ENCODE results near the gene CDH26. TPM values are rescaled to one million over a fixed set of nuclear protein-coding genes. Genes with fewer than 3 reads are reported as not detected.

CDH26 gene
- total and polyA plus RNA-seq, 9 of the 15 experiments (the other 6 are each of a cell fraction or from before 2014, with no cell fraction given): 0.07 to 0.13 (median 0.10) TPM; not detected in 4

- TF ChIP-seq ZZZ3 (IDR thresholded peaks at IDR 0.05) (no peak), SRSF9 (IDR thresholded peaks at IDR 0.05; ENCODE audit: borderline replicate concordance, low read depth, low read length) (no peak), ZNF133 (CRISPR knock-in tag; IDR thresholded peaks at IDR 0.05) (no peak), FIP1L1 (IDR thresholded peaks at IDR 0.05; ENCODE audit: low read depth, low read length, poor library complexity, severe bottlenecking) (no peak), ZNF232 (CRISPR knock-in tag; IDR thresholded peaks at IDR 0.05) (no peak), ZNF175 (CRISPR knock-in tag; IDR thresholded peaks at IDR 0.05; ENCODE audit: low read depth) (no peak), HDGF (IDR thresholded peaks at IDR 0.05) (no peak), NRF1 (conservative IDR thresholded peaks at IDR 0.05 in 1 of 2, IDR thresholded peaks at IDR 0.05 in 1 of 2) (peak in 1 of 2 experiments; percentile 36; a peak in 1 of 4 replicates), RBM25 (IDR thresholded peaks at IDR 0.05; ENCODE audit: low read depth, low read length, severe bottlenecking) (no peak)
- TF ChIP-seq, protein P1, sequence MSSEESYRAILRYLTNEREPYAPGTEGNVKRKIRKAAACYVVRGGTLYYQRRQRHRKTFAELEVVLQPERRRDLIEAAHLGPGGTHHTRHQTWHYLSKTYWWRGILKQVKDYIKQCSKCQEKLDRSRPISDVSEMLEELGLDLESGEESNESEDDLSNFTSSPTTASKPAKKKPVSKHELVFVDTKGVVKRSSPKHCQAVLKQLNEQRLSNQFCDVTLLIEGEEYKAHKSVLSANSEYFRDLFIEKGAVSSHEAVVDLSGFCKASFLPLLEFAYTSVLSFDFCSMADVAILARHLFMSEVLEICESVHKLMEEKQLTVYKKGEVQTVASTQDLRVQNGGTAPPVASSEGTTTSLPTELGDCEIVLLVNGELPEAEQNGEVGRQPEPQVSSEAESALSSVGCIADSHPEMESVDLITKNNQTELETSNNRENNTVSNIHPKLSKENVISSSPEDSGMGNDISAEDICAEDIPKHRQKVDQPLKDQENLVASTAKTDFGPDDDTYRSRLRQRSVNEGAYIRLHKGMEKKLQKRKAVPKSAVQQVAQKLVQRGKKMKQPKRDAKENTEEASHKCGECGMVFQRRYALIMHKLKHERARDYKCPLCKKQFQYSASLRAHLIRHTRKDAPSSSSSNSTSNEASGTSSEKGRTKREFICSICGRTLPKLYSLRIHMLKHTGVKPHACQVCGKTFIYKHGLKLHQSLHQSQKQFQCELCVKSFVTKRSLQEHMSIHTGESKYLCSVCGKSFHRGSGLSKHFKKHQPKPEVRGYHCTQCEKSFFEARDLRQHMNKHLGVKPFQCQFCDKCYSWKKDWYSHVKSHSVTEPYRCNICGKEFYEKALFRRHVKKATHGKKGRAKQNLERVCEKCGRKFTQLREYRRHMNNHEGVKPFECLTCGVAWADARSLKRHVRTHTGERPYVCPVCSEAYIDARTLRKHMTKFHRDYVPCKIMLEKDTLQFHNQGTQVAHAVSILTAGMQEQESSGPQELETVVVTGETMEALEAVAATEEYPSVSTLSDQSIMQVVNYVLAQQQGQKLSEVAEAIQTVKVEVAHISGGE (CRISPR knock-in tag; IDR thresholded peaks at IDR 0.05): 0 out of 6 replicates have a peak, but pooled peaks of 1 of the 3 experiments have one; percentile 37
- TF ChIP-seq, protein P2, sequence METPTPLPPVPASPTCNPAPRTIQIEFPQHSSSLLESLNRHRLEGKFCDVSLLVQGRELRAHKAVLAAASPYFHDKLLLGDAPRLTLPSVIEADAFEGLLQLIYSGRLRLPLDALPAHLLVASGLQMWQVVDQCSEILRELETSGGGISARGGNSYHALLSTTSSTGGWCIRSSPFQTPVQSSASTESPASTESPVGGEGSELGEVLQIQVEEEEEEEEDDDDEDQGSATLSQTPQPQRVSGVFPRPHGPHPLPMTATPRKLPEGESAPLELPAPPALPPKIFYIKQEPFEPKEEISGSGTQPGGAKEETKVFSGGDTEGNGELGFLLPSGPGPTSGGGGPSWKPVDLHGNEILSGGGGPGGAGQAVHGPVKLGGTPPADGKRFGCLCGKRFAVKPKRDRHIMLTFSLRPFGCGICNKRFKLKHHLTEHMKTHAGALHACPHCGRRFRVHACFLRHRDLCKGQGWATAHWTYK (CRISPR knock-in tag; IDR thresholded peaks at IDR 0.05): peak; percentile 44; the same call in 1 of the 2 replicates
- TF ChIP-seq, protein P3, sequence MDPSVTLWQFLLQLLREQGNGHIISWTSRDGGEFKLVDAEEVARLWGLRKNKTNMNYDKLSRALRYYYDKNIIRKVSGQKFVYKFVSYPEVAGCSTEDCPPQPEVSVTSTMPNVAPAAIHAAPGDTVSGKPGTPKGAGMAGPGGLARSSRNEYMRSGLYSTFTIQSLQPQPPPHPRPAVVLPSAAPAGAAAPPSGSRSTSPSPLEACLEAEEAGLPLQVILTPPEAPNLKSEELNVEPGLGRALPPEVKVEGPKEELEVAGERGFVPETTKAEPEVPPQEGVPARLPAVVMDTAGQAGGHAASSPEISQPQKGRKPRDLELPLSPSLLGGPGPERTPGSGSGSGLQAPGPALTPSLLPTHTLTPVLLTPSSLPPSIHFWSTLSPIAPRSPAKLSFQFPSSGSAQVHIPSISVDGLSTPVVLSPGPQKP (CRISPR knock-in tag; IDR thresholded peaks at IDR 0.05): no peak
- TF ChIP-seq, protein P4, sequence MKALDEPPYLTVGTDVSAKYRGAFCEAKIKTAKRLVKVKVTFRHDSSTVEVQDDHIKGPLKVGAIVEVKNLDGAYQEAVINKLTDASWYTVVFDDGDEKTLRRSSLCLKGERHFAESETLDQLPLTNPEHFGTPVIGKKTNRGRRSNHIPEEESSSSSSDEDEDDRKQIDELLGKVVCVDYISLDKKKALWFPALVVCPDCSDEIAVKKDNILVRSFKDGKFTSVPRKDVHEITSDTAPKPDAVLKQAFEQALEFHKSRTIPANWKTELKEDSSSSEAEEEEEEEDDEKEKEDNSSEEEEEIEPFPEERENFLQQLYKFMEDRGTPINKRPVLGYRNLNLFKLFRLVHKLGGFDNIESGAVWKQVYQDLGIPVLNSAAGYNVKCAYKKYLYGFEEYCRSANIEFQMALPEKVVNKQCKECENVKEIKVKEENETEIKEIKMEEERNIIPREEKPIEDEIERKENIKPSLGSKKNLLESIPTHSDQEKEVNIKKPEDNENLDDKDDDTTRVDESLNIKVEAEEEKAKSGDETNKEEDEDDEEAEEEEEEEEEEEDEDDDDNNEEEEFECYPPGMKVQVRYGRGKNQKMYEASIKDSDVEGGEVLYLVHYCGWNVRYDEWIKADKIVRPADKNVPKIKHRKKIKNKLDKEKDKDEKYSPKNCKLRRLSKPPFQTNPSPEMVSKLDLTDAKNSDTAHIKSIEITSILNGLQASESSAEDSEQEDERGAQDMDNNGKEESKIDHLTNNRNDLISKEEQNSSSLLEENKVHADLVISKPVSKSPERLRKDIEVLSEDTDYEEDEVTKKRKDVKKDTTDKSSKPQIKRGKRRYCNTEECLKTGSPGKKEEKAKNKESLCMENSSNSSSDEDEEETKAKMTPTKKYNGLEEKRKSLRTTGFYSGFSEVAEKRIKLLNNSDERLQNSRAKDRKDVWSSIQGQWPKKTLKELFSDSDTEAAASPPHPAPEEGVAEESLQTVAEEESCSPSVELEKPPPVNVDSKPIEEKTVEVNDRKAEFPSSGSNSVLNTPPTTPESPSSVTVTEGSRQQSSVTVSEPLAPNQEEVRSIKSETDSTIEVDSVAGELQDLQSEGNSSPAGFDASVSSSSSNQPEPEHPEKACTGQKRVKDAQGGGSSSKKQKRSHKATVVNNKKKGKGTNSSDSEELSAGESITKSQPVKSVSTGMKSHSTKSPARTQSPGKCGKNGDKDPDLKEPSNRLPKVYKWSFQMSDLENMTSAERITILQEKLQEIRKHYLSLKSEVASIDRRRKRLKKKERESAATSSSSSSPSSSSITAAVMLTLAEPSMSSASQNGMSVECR (CRISPR knock-in tag; IDR thresholded peaks at IDR 0.05): no peak
- TF ChIP-seq, protein P5, sequence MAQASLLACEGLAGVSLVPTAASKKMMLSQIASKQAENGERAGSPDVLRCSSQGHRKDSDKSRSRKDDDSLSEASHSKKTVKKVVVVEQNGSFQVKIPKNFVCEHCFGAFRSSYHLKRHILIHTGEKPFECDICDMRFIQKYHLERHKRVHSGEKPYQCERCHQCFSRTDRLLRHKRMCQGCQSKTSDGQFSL (CRISPR knock-in tag; IDR thresholded peaks at IDR 0.05): peak; percentile 95
- TF ChIP-seq, protein P5 (tag; IDR thresholded peaks at IDR 0.05): no peak; a peak in 1 of 4 replicates
Measured at GRCh38 chr20:59933849-59934585, 24.2 kb upstream of the CDH26 start (continued).
